DOHH2 (cell line): ENCODE data around the gene HHEX.

Experiments used
- EZH2phosphoT487 ChIP-seq: fragments of 200-600 bp; sonication (generic); IDR thresholded peaks from 2 replicates; pipeline ENCODE4 v1.6.1; 2017; ENCODE audit warnings: borderline replicate concordance, mild to moderate bottlenecking, antibody characterized with exemption, low read length, moderate library complexity, mixed read lengths
- TF ChIP-seq, protein P1 (sequence below): fragments of 200-600 bp; sonication (generic); IDR thresholded peaks from one replicate; pipeline ENCODE4 v1.5.1; 2014; ENCODE audit warnings: antibody characterized with exemption, mild to moderate bottlenecking, low read depth, low read length; ENCODE audit not compliant: poor library complexity, severe bottlenecking

DNA sequence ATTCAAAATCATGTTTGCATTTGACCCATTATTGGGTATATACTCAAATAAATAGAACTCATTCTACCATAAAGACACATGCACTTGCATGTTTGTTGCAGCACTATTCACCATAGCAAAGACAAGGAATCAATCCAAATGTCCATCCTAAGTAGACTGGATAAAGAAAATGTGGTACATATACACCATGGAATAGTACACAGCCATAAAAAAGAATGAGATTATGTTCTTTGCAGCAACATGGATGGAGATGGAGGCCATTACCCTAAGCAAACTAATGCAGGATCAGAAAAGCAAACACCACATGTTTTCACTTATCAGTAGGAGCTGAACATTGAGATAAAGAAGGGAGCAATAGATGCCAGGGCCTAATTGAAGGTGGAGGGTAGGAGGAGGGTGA, 12.0 kb upstream of the HHEX start:
- TF ChIP-seq, protein P1, sequence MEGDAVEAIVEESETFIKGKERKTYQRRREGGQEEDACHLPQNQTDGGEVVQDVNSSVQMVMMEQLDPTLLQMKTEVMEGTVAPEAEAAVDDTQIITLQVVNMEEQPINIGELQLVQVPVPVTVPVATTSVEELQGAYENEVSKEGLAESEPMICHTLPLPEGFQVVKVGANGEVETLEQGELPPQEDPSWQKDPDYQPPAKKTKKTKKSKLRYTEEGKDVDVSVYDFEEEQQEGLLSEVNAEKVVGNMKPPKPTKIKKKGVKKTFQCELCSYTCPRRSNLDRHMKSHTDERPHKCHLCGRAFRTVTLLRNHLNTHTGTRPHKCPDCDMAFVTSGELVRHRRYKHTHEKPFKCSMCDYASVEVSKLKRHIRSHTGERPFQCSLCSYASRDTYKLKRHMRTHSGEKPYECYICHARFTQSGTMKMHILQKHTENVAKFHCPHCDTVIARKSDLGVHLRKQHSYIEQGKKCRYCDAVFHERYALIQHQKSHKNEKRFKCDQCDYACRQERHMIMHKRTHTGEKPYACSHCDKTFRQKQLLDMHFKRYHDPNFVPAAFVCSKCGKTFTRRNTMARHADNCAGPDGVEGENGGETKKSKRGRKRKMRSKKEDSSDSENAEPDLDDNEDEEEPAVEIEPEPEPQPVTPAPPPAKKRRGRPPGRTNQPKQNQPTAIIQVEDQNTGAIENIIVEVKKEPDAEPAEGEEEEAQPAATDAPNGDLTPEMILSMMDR = no peak
- TF ChIP-seq EZH2phosphoT487 = no peak
